Epithelial cell of proximal tubule (primary cell): Measurements from ENCODE around the gene ENOX1. TPM values are rescaled to one million over a fixed set of nuclear protein-coding genes. Genes with fewer than 3 reads are reported as not detected.

Experiments used
- DNase-seq: peaks from one replicate; pipeline ENCODE4 v3.0.0-alpha.2; 2011; ENCODE audit warnings: low read depth
- H3K4me3 ChIP-seq: 2 replicates; pipeline ENCODE4 v1.5.1; 2011; ENCODE audit warnings: low read depth, mild to moderate bottlenecking, low read length
- total RNA-seq: library from RNA; depleted of rRNA; stranded (reverse); fragments of >200 nt; gene quantifications from 2 replicates; pipeline ENCODE4 v1.2.3, GENCODE V29; 2015
- TF ChIP-seq, protein P1 (sequence below): conservative IDR thresholded peaks from 2 replicates; pipeline ENCODE4 v1.5.1; 2012; ENCODE audit warnings: low read depth, mild to moderate bottlenecking, low read length

ENOX1 gene
- total RNA-seq, 1 donor from 2014 or later: 0.17 TPM

DNA sequence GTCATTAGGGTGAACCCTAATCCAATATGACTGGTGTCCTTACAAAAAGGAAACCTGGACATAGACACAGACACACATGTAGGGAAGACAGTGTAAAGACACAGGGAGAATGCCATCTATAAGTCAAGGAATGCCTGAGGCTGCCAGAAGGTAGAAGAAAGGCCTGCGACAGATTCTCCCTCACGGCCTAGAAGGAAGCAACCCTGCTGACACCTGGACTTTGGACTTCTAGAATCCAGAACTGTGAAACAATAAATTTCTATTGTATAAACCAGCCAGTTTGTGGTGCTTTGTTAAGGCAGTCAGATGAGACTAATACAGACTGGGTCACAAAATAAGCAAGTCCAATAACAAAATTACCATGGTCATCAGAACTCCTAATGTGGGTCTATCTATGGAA is 120.4 kb downstream of the ENOX1 start:
- TF ChIP-seq, protein P1, sequence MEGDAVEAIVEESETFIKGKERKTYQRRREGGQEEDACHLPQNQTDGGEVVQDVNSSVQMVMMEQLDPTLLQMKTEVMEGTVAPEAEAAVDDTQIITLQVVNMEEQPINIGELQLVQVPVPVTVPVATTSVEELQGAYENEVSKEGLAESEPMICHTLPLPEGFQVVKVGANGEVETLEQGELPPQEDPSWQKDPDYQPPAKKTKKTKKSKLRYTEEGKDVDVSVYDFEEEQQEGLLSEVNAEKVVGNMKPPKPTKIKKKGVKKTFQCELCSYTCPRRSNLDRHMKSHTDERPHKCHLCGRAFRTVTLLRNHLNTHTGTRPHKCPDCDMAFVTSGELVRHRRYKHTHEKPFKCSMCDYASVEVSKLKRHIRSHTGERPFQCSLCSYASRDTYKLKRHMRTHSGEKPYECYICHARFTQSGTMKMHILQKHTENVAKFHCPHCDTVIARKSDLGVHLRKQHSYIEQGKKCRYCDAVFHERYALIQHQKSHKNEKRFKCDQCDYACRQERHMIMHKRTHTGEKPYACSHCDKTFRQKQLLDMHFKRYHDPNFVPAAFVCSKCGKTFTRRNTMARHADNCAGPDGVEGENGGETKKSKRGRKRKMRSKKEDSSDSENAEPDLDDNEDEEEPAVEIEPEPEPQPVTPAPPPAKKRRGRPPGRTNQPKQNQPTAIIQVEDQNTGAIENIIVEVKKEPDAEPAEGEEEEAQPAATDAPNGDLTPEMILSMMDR: no peak
- no peak for DNase-seq

DNA sequence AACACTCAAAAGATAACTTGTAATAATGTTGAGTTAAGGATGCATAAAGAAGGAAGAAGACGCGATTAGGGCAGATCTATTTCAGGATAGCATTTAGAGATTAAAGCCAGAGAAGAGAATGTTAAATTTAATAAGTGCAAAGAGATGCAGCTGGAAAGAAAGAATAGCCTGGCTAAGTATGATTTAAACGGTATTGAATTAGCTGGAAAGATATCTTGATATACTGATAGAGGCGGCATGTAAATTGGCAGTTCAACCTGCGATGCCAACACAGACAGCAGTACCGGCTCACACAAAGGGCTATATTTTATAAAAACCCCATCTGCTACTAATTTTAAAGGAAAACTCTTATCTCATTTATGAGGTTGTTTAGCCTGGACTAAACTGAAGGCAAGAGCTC is 121.4 kb downstream of the ENOX1 start:
- TF ChIP-seq, protein P1: no peak
- DNase-seq: no peak
- no peak overlapping the region for H3K4me3 ChIP-seq

More for the DNA sequence above, 120.4 kb downstream of the ENOX1 start:
- no peak overlapping the region for H3K4me3 ChIP-seq

- TF ChIP-seq, protein P1: no peak
- no peak for DNase-seq
- no peak overlapping the region for H3K4me3 ChIP-seq
Observed at GRCh38 chr13:43664700-43665191, 122.0 kb downstream of the ENOX1 start.

- no peak for DNase-seq
- TF ChIP-seq, protein P1: no peak
- no peak overlapping the region for H3K4me3 ChIP-seq
Observed at GRCh38 chr13:43663474-43664090, 123.2 kb downstream of the ENOX1 start.

DNA sequence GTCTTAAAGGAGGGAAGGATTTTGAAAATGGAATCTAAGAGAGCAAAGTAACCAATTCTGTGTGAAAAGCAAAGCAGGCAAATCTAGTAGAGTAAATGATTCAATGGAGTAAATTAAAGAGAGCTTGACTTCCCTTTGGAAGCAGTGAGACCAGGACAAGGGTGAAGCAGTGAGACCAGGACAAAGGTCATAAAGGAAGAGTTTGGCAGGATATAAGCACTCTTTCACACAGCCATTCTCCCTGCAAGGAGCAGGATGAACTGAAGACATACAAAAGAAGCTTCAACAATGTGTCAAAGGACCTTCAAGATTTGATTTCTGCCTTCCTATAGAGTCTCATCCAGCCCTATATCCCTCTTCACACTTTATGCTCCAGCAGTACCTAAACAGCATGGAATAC is 123.8 kb downstream of the ENOX1 start:
- no peak for DNase-seq
- TF ChIP-seq, protein P1: no peak
- no peak overlapping the region for H3K4me3 ChIP-seq

GRCh38 chr13:43661161-43661830 is 125.5 kb downstream of the ENOX1 start:
- H3K4me3 ChIP-seq: no peak overlapping the region
- TF ChIP-seq, protein P1: no peak
- no peak for DNase-seq
